H9 (cell line): ENCODE data around the gene ST14. TPM values are rescaled to one million over a fixed set of nuclear protein-coding genes. Genes with fewer than 3 reads are reported as not detected.

Source experiments
- DNase-seq: peaks from one replicate; pipeline ENCODE4 v3.0.0-alpha.2; 2017
- H2AFZ ChIP-seq: one replicate; pipeline ENCODE4 v1.6.1; 2013; ENCODE audit warnings: mild to moderate bottlenecking, low read length, control low read depth, moderate library complexity
- H2AK5ac ChIP-seq: 2 replicates; pipeline ENCODE4 v1.6.1; 2013; ENCODE audit warnings: low read length, control low read depth, mixed read lengths; ENCODE audit not compliant: insufficient read length
- H2BK120ac ChIP-seq: one replicate; pipeline ENCODE4 v1.6.1; 2013; ENCODE audit warnings: low read depth, mild to moderate bottlenecking, low read length, control low read depth, inconsistent platforms; ENCODE audit not compliant: poor library complexity, severe bottlenecking
- H2BK12ac ChIP-seq: 2 replicates; pipeline ENCODE4 v1.6.1; 2013; ENCODE audit warnings: low read length, control low read depth, mixed read lengths, low read depth; ENCODE audit not compliant: insufficient read length
- H2BK15ac ChIP-seq: 2 replicates; pipeline ENCODE4 v1.6.1; 2013; ENCODE audit warnings: low read depth, low read length, control low read depth
- H2BK20ac ChIP-seq: one replicate; pipeline ENCODE4 v1.6.1; 2013; ENCODE audit warnings: low read depth, mild to moderate bottlenecking, low read length, control low read depth, inconsistent platforms; ENCODE audit not compliant: poor library complexity, severe bottlenecking
- H2BK5ac ChIP-seq: 2 replicates; pipeline ENCODE4 v1.6.1; 2013; ENCODE audit warnings: low read length, control low read depth, mixed read lengths; ENCODE audit not compliant: insufficient read length
- H3K14ac ChIP-seq: 2 replicates; pipeline ENCODE4 v1.6.1; 2013; ENCODE audit warnings: low read length, control low read depth; ENCODE audit not compliant: insufficient read depth
- H3K18ac ChIP-seq: 2 replicates; pipeline ENCODE4 v1.6.1; 2013; ENCODE audit warnings: low read depth, mild to moderate bottlenecking, mixed read lengths, low read length, control low read depth; ENCODE audit not compliant: insufficient read length
- H3K23ac ChIP-seq: 2 replicates; pipeline ENCODE4 v1.6.1; 2013; ENCODE audit warnings: low read length, control low read depth, mixed read lengths, low read depth; ENCODE audit not compliant: insufficient read length
- H3K23me2 ChIP-seq: 2 replicates; pipeline ENCODE4 v1.6.1; 2013; ENCODE audit warnings: low read depth, mild to moderate bottlenecking, mixed read lengths, low read length, control low read depth; ENCODE audit not compliant: insufficient read length, poor library complexity, severe bottlenecking
- H3K27ac ChIP-seq: 2 replicates; pipeline ENCODE4 v1.5.1; 2013; ENCODE audit warnings: low read length, control low read depth, mixed read lengths, low read depth; ENCODE audit not compliant: insufficient read length
- H3K27me3 ChIP-seq: 2 replicates; pipeline ENCODE4 v1.6.1; 2013; ENCODE audit warnings: low read length, control low read depth, inconsistent platforms; ENCODE audit not compliant: insufficient read depth
- H3K4ac ChIP-seq: 2 replicates; pipeline ENCODE4 v1.6.1; 2013; ENCODE audit warnings: low read depth, mild to moderate bottlenecking, control low read depth, inconsistent platforms, low read length, moderate library complexity
- H3K4me1 ChIP-seq: 2 replicates; pipeline ENCODE4 v1.6.1; 2013; ENCODE audit warnings: low read length, control low read depth, inconsistent platforms; ENCODE audit not compliant: insufficient read depth
- H3K4me2 ChIP-seq: 2 replicates; pipeline ENCODE4 v1.6.1; 2013; ENCODE audit warnings: low read length, control low read depth, mixed read lengths; ENCODE audit not compliant: insufficient read length, insufficient read depth
- H3K56ac ChIP-seq: 2 replicates; pipeline ENCODE4 v1.6.1; 2013; ENCODE audit warnings: low read depth, mild to moderate bottlenecking, mixed read lengths, low read length, control low read depth; ENCODE audit not compliant: insufficient read length
- H3K79me1 ChIP-seq: 2 replicates; pipeline ENCODE4 v1.6.1; 2013; ENCODE audit warnings: low read depth, mild to moderate bottlenecking, moderate library complexity, low read length, control low read depth, inconsistent platforms; ENCODE audit not compliant: insufficient read depth, poor library complexity, severe bottlenecking
- H3K79me2 ChIP-seq: 2 replicates; pipeline ENCODE4 v1.6.1; 2013; ENCODE audit warnings: low read length, control low read depth, inconsistent platforms; ENCODE audit not compliant: insufficient read depth
- H3K9ac ChIP-seq: 2 replicates; pipeline ENCODE4 v1.6.1; 2013; ENCODE audit warnings: low read length, control low read depth, mixed read lengths; ENCODE audit not compliant: insufficient read length; ENCODE audit errors: extremely low read depth
- H3K9me3 ChIP-seq: one replicate; pipeline ENCODE4 v1.6.1; 2013; ENCODE audit warnings: low read depth, low read length, inconsistent platforms; ENCODE audit not compliant: control insufficient read depth
- H3T11ph ChIP-seq: one replicate; pipeline ENCODE4 v1.6.1; 2013; ENCODE audit warnings: mild to moderate bottlenecking, low read length, control low read depth, inconsistent platforms
- H4K20me1 ChIP-seq: one replicate; pipeline ENCODE4 v1.6.1; 2013; ENCODE audit not compliant: control insufficient read depth, insufficient read length, insufficient read depth
- H4K5ac ChIP-seq: 2 replicates; pipeline ENCODE4 v1.6.1; 2013; ENCODE audit warnings: low read depth, mild to moderate bottlenecking, mixed read lengths, low read length, control low read depth; ENCODE audit not compliant: insufficient read length
- H4K8ac ChIP-seq: replicated peaks from 2 replicates; pipeline ENCODE4 v1.6.1; 2013; ENCODE audit warnings: low read length, control low read depth, mixed read lengths, low read depth; ENCODE audit not compliant: insufficient read length
- H4K91ac ChIP-seq: 2 replicates; pipeline ENCODE4 v1.6.1; 2013; ENCODE audit warnings: low read depth, mild to moderate bottlenecking, moderate library complexity, mixed read lengths, low read length, control low read depth; ENCODE audit not compliant: insufficient read length
- H3K27ac Mint-ChIP-seq, 3 experiments: 2 replicates in 2 of 3; 3 replicates in 1 of 3; pipeline ENCODE4 v1.8.0; 2020 to 2021; ENCODE audit warnings: mixed read lengths in 3 of 3, mild to moderate bottlenecking in 1 of 3, moderate library complexity in 1 of 3
- H3K27me3 Mint-ChIP-seq: 2 replicates; pipeline ENCODE4 v1.8.0; 2021; ENCODE audit warnings: low read depth, mild to moderate bottlenecking, moderate library complexity, mixed read lengths
- H3K36me3 Mint-ChIP-seq, 3 experiments: 2 replicates in 2 of 3; 3 replicates in 1 of 3; pipeline ENCODE4 v1.8.0; 2020 to 2021; ENCODE audit warnings: low read depth in 3 of 3, mixed read lengths in 3 of 3; ENCODE audit not compliant: insufficient read depth in 1 of 3
- H3K4me1 Mint-ChIP-seq, 2 experiments: 2 replicates each; pipeline ENCODE4 v1.8.0; 2020; ENCODE audit warnings: mixed read lengths in 2 of 2
- H3K4me3 Mint-ChIP-seq, 2 experiments: 2 replicates in 1 of 2; 3 replicates in 1 of 2; pipeline ENCODE4 v1.8.0; 2020 to 2021; ENCODE audit warnings: mild to moderate bottlenecking in 2 of 2, mixed read lengths in 2 of 2, moderate library complexity in 1 of 2
- H3K9me3 Mint-ChIP-seq, 2 experiments: 2 replicates in 1 of 2; 3 replicates in 1 of 2; pipeline ENCODE4 v1.8.0; 2020; ENCODE audit warnings: mild to moderate bottlenecking in 2 of 2, mixed read lengths in 2 of 2, moderate library complexity in 1 of 2
- WGBS: extraction: QIAGEN DNeasy Blood & Tissue Kit; methylation state at CpG from one replicate; pipeline ENCODE4 v1.1.7; 2013; ENCODE audit warnings: missing lambda C conversion rate, low lambda C conversion rate, mixed read lengths; ENCODE audit not compliant: insufficient read length; ENCODE audit errors: extremely low coverage; 5-methylcytosine and 5-hydroxymethylcytosine counted together
- total RNA-seq: library from RNA; stranded (reverse); gene quantifications from 2 replicates; pipeline ENCODE4 v1.2.1, GENCODE V29; 2021
- TF ChIP-seq, protein P1 (sequence below): fragments of 200-600 bp; sonication (generic); conservative IDR thresholded peaks from 3 replicates; pipeline ENCODE4 v1.8.0; 2021; ENCODE audit warnings: antibody characterized with exemption, mild to moderate bottlenecking

ST14 gene
- total RNA-seq, 1 experiment from 2014 or later, result 22.4 TPM

- Histone ChIP-seq H2BK15ac (no peak overlapping the region), H3K27ac (no peak overlapping the region), H4K5ac (no peak overlapping the region), H2BK120ac (no peak overlapping the region), H3K4me2 (no peak overlapping the region), H2AFZ (no peak overlapping the region), H3K9me3 (no peaks in the 10 kb centered on the region), H4K91ac (no peak overlapping the region), H4K8ac (no peak overlapping the region), H2AK5ac (no peak overlapping the region), H3K9ac (no peak overlapping the region), H3K4me1 (no peaks in the 10 kb centered on the region), H3T11ph (no peak overlapping the region), H3K4ac (no peak overlapping the region), H3K27me3 (no peaks in the 10 kb centered on the region), H3K18ac (no peak overlapping the region), H2BK5ac (no peak overlapping the region), H3K23me2 (no peaks in the 10 kb centered on the region), H2BK12ac (no peak overlapping the region), H3K79me1 (no peaks in the 10 kb centered on the region), H3K79me2 (no peaks in the 10 kb centered on the region), H2BK20ac (no peak overlapping the region), H3K23ac (no peak overlapping the region), H3K14ac (no peak overlapping the region), H3K56ac (no peak overlapping the region), H4K20me1 (no peaks in the 10 kb centered on the region)
- no CpG with 5 or more reads among the region's 27 CpGs for WGBS
- peaks cover 0 to 4% of the 10 kb centered on the region in 2 experiments; a peak in 1 of 5 replicates for H3K9me3 Mint-ChIP-seq
- H3K27ac Mint-ChIP-seq, result no peak overlapping the region
- H3K36me3 Mint-ChIP-seq, result peaks cover 9 to 23% (median 16%) of the 10 kb centered on the region in 3 experiments
- H3K4me3 Mint-ChIP-seq, result no peak overlapping the region; a peak in 1 of 5 replicates
- DNase-seq, result no peak
- no peaks in the 10 kb centered on the region for H3K4me1 Mint-ChIP-seq
- TF ChIP-seq, protein P1, sequence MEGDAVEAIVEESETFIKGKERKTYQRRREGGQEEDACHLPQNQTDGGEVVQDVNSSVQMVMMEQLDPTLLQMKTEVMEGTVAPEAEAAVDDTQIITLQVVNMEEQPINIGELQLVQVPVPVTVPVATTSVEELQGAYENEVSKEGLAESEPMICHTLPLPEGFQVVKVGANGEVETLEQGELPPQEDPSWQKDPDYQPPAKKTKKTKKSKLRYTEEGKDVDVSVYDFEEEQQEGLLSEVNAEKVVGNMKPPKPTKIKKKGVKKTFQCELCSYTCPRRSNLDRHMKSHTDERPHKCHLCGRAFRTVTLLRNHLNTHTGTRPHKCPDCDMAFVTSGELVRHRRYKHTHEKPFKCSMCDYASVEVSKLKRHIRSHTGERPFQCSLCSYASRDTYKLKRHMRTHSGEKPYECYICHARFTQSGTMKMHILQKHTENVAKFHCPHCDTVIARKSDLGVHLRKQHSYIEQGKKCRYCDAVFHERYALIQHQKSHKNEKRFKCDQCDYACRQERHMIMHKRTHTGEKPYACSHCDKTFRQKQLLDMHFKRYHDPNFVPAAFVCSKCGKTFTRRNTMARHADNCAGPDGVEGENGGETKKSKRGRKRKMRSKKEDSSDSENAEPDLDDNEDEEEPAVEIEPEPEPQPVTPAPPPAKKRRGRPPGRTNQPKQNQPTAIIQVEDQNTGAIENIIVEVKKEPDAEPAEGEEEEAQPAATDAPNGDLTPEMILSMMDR, result no peak
- no peaks in the 10 kb centered on the region for H3K27me3 Mint-ChIP-seq
These were observed 37.9 kb downstream of the ST14 start for GRCh38 chr11:130197386-130198035.
